Spleen (tissue), 11 donors: Measurements from ENCODE around the gene ACKR1. TPM values are rescaled to one million over a fixed set of nuclear protein-coding genes. Genes with fewer than 3 reads are reported as not detected.

ENCODE experiments used
- DNase-seq: peaks from one replicate; pipeline ENCODE4 v3.0.0-alpha.2; 2020
- H3K27ac ChIP-seq, 8 donors: fragments of 200-600 bp; sonication (generic) in 7 of 8; 1 replicate in 4 of 8; 2 replicates in 4 of 8; pipeline versions ENCODE4 v1.5.0 to v1.8.0; 2016 to 2021; ENCODE audit warnings: inconsistent platforms in 4 of 8, mild to moderate bottlenecking in 4 of 8, moderate library complexity in 1 of 8
- H3K27me3 ChIP-seq, 7 donors: fragments of 200-600 bp; sonication (generic) in 6 of 7; replicated peaks in 1 of 7; 1 replicate in 4 of 7; 2 replicates in 3 of 7; pipeline versions ENCODE4 v1.5.0 to v1.8.0; 2016 to 2021; ENCODE audit warnings: inconsistent platforms in 3 of 7, mild to moderate bottlenecking in 1 of 7
- H3K36me3 ChIP-seq, 6 donors: fragments of 200-600 bp; sonication (generic) in 5 of 6; 1 replicate in 4 of 6; 2 replicates in 2 of 6; pipeline versions ENCODE4 v1.5.0 to v1.8.0; 2016 to 2021; ENCODE audit warnings: inconsistent platforms in 2 of 6
- H3K4me1 ChIP-seq, 6 donors: fragments of 200-600 bp; sonication (generic) in 5 of 6; 1 replicate in 3 of 6; 2 replicates in 3 of 6; pipeline versions ENCODE4 v1.5.0 to v1.8.0; 2016 to 2021; ENCODE audit warnings: inconsistent platforms in 3 of 6
- H3K4me3 ChIP-seq, 8 donors: fragments of 200-600 bp; sonication (generic) in 7 of 8; 1 replicate in 4 of 8; 2 replicates in 4 of 8; pipeline versions ENCODE4 v1.5.0 to v1.8.0; 2016 to 2021; ENCODE audit warnings: inconsistent platforms in 4 of 8, mild to moderate bottlenecking in 4 of 8, moderate library complexity in 2 of 8
- H3K9me3 ChIP-seq, 8 donors: fragments of 200-600 bp; sonication (generic) in 7 of 8; 1 replicate in 4 of 8; 2 replicates in 4 of 8; pipeline versions ENCODE4 v1.5.0 to v1.8.0; 2016 to 2021; ENCODE audit warnings: inconsistent platforms in 4 of 8
- POLR2A ChIP-seq, 3 donors: fragments of 450-650 bp; IDR thresholded peaks; one replicate each; pipeline ENCODE4 v1.5.1; 2017; ENCODE audit warnings: antibody characterized with exemption in 3 of 3, mild to moderate bottlenecking in 1 of 3
- POLR2AphosphoS5 ChIP-seq, 3 donors: sonication (generic); formaldehyde crosslinking; IDR thresholded peaks; one replicate each; pipeline ENCODE4 v1.5.1; 2017; ENCODE audit warnings: antibody characterized with exemption in 3 of 3
- WGBS, 5 donors: extraction: QIAGEN DNeasy Blood & Tissue Kit in 3 of 5; methylation state at CpG; one replicate each; pipeline versions ENCODE4 v1.1.5 to v1.1.7; 2013 to 2018; 5-methylcytosine and 5-hydroxymethylcytosine counted together
- intact Hi-C: fragments of 100-400 bp; cut with DNase I; formaldehyde crosslinking; loops from one replicate; pipeline ENCODE4 v1.15.0; 2023; ENCODE audit warnings: low total_unique reads
- polyA plus RNA-seq, 3 donors: library from polyadenylated mRNA; stranded (reverse); fragments of 200-250 nt; gene quantifications; one replicate each; pipeline ENCODE4 v1.2.1, GENCODE V29; 2013
- total RNA-seq, 7 donors: library from RNA; depleted of rRNA in 3 of 7; stranded (reverse); fragments of >200 nt in 3 of 7; fragmentation: NEBNext Ultra II Directional in 4 of 7; extraction: Animal tissue kit (Norgen Biotek cat#: 25700) in 4 of 7; gene quantifications; one replicate each; pipeline versions ENCODE4 v1.1.0 to v1.2.1, GENCODE V29; 2016 to 2021
- TF ChIP-seq, protein P1 (sequence below), 11 experiments: fragments of 200-600 bp in 7 of 11; fragments of 450-650 bp in 4 of 11; sonication (generic) in 4 of 11; IDR thresholded peaks in 8 of 11; conservative IDR thresholded peaks in 3 of 11; 1 replicate in 7 of 11; 2 replicates in 4 of 11; pipeline versions ENCODE4 v1.4.0 to v1.8.0; 2016 to 2021; ENCODE audit warnings: antibody characterized with exemption in 11 of 11, inconsistent platforms in 4 of 11, mild to moderate bottlenecking in 1 of 11
- donor health status: healthy with polysubstance abuse.
- donor health status: DM: no; HTN: no; CAD: no; lungs with moderate emphysema.
- donor health status: DM: no; HTN: no; CAD: no.
- donor health status: Bipolar disorder and iron deficiency.
- donor health status: healthy.
- donor health status: DM: no; HTN: no; CAD: no.
- donor health status: DM: yes; HTN: yes; CAD: no.

The ACKR1 gene
- total and polyA plus RNA-seq, 10 donors, result 17.6 to 141 (median 99.6) TPM

DNA sequence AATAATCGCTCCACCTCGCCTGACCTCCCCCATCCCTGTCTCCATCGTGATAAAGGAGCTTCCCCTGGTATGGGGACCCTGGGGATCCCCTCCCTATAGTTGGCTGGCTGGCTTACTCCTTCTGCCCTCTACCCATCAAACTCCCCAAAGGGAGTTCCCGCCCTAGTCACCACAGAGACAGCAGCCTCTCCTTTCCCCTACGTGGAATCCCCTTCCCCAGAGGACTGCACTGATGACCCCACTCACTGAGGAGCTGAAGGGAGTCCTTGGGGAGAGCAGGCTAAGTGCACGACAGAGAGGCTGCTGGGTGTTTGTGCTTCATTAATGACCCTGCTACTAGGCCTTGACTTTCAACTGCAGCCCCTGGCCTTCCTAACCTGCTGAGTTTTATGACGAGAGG lies 31.4 kb upstream of the ACKR1 start:
- Histone ChIP-seq H3K9me3 (no peaks in the 10 kb centered on the region), H3K4me3 (peak overlapping the region in 1 of 8 donors; percentile 63), H3K36me3 (no peaks in the 10 kb centered on the region), H3K4me1 (peaks cover 0 to 25% (median 12%) of the 10 kb centered on the region in 6 donors), H3K27ac (no peak overlapping the region), H3K27me3 (peaks cover 0 to 78% (median 36%) of the 10 kb centered on the region in 7 donors)
- DNase-seq, result no peak
- TF ChIP-seq, protein P1, sequence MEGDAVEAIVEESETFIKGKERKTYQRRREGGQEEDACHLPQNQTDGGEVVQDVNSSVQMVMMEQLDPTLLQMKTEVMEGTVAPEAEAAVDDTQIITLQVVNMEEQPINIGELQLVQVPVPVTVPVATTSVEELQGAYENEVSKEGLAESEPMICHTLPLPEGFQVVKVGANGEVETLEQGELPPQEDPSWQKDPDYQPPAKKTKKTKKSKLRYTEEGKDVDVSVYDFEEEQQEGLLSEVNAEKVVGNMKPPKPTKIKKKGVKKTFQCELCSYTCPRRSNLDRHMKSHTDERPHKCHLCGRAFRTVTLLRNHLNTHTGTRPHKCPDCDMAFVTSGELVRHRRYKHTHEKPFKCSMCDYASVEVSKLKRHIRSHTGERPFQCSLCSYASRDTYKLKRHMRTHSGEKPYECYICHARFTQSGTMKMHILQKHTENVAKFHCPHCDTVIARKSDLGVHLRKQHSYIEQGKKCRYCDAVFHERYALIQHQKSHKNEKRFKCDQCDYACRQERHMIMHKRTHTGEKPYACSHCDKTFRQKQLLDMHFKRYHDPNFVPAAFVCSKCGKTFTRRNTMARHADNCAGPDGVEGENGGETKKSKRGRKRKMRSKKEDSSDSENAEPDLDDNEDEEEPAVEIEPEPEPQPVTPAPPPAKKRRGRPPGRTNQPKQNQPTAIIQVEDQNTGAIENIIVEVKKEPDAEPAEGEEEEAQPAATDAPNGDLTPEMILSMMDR (IDR thresholded peaks at IDR 0.05 in 8 of 11, conservative IDR thresholded peaks at IDR 0.05 in 3 of 11), result no peak
- TF ChIP-seq POLR2A (IDR thresholded peaks at IDR 0.05), result no peak
- no peak for TF ChIP-seq POLR2AphosphoS5 (IDR thresholded peaks at IDR 0.05)
- WGBS, 5 donors, result 25 to 51% (median 37%) methylated on average over 7 of the region's 7 CpGs
- intact Hi-C loops, result no loop called here

DNA sequence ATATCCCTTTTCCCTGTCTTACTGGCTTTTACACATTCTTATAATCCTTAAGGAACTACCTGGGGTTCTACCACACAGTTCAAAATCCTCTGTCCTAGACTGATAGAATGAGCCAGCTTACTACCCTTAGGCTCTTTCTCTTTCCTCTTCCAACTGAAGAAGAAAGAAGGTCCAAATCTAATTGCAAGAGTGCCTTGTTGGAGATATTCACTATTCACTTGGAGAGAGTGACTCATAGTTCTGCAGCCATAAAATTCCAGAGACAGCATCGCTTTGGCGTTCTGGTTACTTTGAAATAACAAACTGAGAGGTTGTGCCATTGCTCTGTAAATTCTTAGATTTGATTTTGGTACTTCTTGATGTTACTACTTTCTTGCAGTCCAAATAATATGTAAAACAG lies 29.1 kb upstream of the ACKR1 start:
- intact Hi-C loops, result no loop called here
- WGBS, 5 donors, result 85 to 92% (median 89%) methylated on average over 2 of the region's 2 CpGs
- Histone ChIP-seq H3K9me3 (no peaks in the 10 kb centered on the region), H3K4me3 (no peak overlapping the region), H3K27ac (no peak overlapping the region), H3K4me1 (peaks cover 0 to 25% (median 12%) of the 10 kb centered on the region in 6 donors), H3K27me3 (peaks cover 0 to 58% (median 34%) of the 10 kb centered on the region in 7 donors), H3K36me3 (no peaks in the 10 kb centered on the region)
- TF ChIP-seq, protein P1 (IDR thresholded peaks at IDR 0.05 in 8 of 11, conservative IDR thresholded peaks at IDR 0.05 in 3 of 11), result no peak
- TF ChIP-seq POLR2A (IDR thresholded peaks at IDR 0.05) (no peak), POLR2AphosphoS5 (IDR thresholded peaks at IDR 0.05) (no peak)
- no peak for DNase-seq

DNA sequence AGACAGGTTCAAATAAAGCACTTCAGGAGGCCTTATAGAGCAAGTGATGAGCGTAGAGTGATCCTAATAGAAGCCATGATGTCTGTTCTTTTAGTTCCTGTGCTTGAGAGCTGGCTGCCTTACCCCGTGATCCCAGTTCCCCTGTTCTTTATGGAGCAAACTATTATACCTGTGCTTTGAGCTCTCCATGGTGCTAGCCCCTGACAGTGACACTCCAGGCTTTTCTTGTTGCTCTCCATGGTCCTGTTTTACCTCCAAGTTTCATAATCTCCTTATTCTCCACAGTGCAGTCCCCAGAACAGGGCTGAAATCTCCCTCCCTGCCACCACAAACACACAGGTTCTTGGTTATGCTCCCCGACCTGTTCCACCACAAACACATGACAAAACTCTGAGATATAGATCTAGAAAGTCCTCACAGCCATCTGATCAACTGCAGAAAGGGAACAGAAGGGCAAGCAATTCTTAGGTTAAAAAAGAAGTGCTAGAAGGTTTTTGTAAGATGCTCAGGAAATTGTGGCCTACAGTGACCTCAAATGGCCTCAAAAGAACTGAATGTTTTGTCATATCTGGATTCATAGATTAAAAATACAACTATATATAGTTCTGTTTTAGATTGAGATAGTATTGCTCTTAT lies 27.3 kb upstream of the ACKR1 start:
- intact Hi-C loops, result no loop called here
- TF ChIP-seq, protein P1 (IDR thresholded peaks at IDR 0.05 in 8 of 11, conservative IDR thresholded peaks at IDR 0.05 in 3 of 11), result no peak
- no peak for TF ChIP-seq POLR2AphosphoS5 (IDR thresholded peaks at IDR 0.05)
- WGBS, 5 donors, result 9 to 30% (median 14%) methylated on average over 3 of the region's 3 CpGs
- Histone ChIP-seq H3K27ac (no peak overlapping the region), H3K4me1 (peaks cover 0 to 10% (median 3%) of the 10 kb centered on the region in 6 donors), H3K4me3 (no peak overlapping the region), H3K36me3 (no peaks in the 10 kb centered on the region), H3K27me3 (peaks cover 0 to 52% (median 15%) of the 10 kb centered on the region in 7 donors), H3K9me3 (no peaks in the 10 kb centered on the region)
- DNase-seq, result no peak

DNA sequence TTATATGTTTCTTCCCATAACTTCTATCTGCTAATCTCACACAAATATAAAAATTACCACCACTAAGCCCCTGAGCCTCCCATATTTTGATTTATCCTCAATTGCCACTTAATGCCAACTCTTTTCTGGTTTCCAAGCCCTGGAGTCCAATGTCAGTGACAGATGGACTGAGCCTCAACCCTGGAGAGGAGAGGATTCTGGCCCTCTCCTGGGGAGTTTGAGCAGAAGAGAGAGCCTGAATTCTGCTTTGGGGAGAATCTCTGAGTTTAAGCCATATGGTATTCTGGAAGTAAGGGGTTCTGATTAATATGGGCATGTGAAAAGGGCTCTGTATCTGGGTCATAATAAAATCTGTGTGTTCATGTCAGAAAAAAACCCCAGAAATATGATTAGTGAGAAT lies 24.8 kb upstream of the ACKR1 start:
- Histone ChIP-seq H3K27ac (no peak overlapping the region), H3K4me3 (no peak overlapping the region), H3K9me3 (no peaks in the 10 kb centered on the region), H3K36me3 (no peaks in the 10 kb centered on the region), H3K27me3 (peaks cover 0 to 27% (median 0%) of the 10 kb centered on the region in 7 donors), H3K4me1 (no peaks in the 10 kb centered on the region)
- intact Hi-C loops, result no loop called here
- no peak for DNase-seq
- TF ChIP-seq, protein P1 (IDR thresholded peaks at IDR 0.05 in 8 of 11, conservative IDR thresholded peaks at IDR 0.05 in 3 of 11), result no peak
- TF ChIP-seq POLR2AphosphoS5 (IDR thresholded peaks at IDR 0.05) (no peak), POLR2A (IDR thresholded peaks at IDR 0.05) (no peak)
